ENCODE data around the gene ZDHHC8.

- peak in 1 of 12 donors; percentile 12 for TF ChIP-seq CTCF (IDR thresholded peaks at IDR 0.05)
- TF ChIP-seq POLR2A (IDR thresholded peaks at IDR 0.05): no peak
Measured at GRCh38 chr22:20137671-20138416, 6.2 kb downstream of the ZDHHC8 start.
